Measurements from ENCODE around the gene MYO18B. TPM values are rescaled to one million over a fixed set of nuclear protein-coding genes. Genes with fewer than 3 reads are reported as not detected.

Gene MYO18B
- total RNA-seq, 2 donors from 2014 or later: 0.11 TPM; not detected in 1

DNA sequence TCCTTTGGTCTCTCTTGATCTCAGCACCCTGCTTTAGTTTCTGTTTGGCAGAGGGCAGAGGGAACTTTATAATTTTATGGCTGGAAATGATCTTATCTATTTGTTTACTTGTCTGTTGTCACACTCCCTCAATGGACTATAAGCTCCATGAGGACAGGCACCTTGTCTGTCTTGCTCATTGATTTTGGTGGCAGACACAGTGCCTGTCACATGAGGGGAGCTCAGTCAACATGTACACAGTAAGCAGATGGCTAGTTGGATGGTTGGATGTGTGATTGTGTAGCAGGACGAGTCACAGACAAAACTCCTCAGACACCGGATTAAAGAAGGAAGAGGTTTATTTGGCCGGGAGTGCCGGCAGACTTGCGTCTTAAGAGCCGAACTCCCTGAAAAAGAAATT is 80.4 kb downstream of the MYO18B start:
- Histone ChIP-seq H3K4me3 (no peak overlapping the region), H3K9me3 (no peaks in the 10 kb centered on the region), H3K27me3 (no peaks in the 10 kb centered on the region), H3K36me3 (no peaks in the 10 kb centered on the region), H3K27ac (no peak overlapping the region), H3K9ac (ENCODE audit: low read depth in 2 of 2, low read length in 2 of 2) (no peak overlapping the region), H3K4me1 (no peaks in the 10 kb centered on the region)
- intact Hi-C loops (cut with DNase I): no loop called here
- TF ChIP-seq CTCF (IDR thresholded peaks at IDR 0.05): no peak
- no peak for DNase-seq

- Histone ChIP-seq H3K4me3 (no peak overlapping the region), H3K9me3 (no peaks in the 10 kb centered on the region), H3K27ac (no peak overlapping the region), H3K9ac (ENCODE audit: low read depth in 2 of 2, low read length in 2 of 2) (no peak overlapping the region), H3K4me1 (no peaks in the 10 kb centered on the region), H3K36me3 (no peaks in the 10 kb centered on the region), H3K27me3 (no peaks in the 10 kb centered on the region)
- intact Hi-C loops (cut with DNase I): no loop called here
- DNase-seq: no peak
- no peak for TF ChIP-seq CTCF (IDR thresholded peaks at IDR 0.05)
Observed at GRCh38 chr22:25823276-25823675, 81.3 kb downstream of the MYO18B start.

DNA sequence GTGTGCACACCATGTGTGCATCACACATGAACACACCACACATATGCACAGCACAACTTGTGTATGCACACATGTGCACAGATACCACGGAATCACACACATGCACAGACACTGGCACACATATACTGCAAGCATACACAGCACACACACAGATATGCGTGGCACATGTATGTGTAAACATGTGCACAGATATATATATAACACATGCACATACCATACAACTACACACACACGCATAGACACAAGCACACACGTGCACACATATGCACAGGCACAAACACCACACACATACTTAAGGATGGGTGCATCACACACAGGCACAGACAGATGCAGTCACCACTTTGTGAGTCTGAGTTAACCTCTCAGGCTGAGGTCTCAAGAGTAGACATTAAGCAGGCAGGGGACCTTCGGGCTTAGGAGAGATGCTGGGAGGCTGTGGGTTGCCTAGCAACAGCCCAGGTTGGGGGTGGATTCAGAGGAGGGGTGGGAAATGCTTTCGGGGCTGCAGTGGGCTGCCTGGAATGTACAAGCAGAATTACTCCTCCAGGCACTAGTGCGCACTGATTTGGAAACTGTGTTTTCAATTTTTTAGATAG is 82.9 kb downstream of the MYO18B start:
- DNase-seq: no peak
- Histone ChIP-seq H3K27ac (no peak overlapping the region), H3K9me3 (no peaks in the 10 kb centered on the region), H3K4me1 (no peaks in the 10 kb centered on the region), H3K9ac (ENCODE audit: low read depth in 2 of 2, low read length in 2 of 2) (no peak overlapping the region), H3K36me3 (no peaks in the 10 kb centered on the region), H3K4me3 (no peak overlapping the region), H3K27me3 (no peaks in the 10 kb centered on the region)
- intact Hi-C loops (cut with DNase I): no loop called here
- no peak for TF ChIP-seq CTCF (IDR thresholded peaks at IDR 0.05)

GRCh38 chr22:25827415-25827814 is 85.4 kb downstream of the MYO18B start:
- Histone ChIP-seq H3K27me3 (no peaks in the 10 kb centered on the region), H3K4me3 (no peak overlapping the region), H3K9ac (ENCODE audit: low read depth in 2 of 2, low read length in 2 of 2) (no peak overlapping the region), H3K36me3 (no peaks in the 10 kb centered on the region), H3K4me1 (no peaks in the 10 kb centered on the region), H3K27ac (no peak overlapping the region), H3K9me3 (no peaks in the 10 kb centered on the region)
- intact Hi-C loops (cut with DNase I): no loop called here
- no peak for DNase-seq
- TF ChIP-seq CTCF (IDR thresholded peaks at IDR 0.05): no peak

- H3K27me3 ChIP-seq: no peaks in the 10 kb centered on the region
- no peaks in the 10 kb centered on the region for H3K4me1 ChIP-seq
- H3K9ac ChIP-seq (ENCODE audit: low read depth in 2 of 2, low read length in 2 of 2): no peak overlapping the region
- no peak for TF ChIP-seq CTCF (IDR thresholded peaks at IDR 0.05)
- H3K27ac ChIP-seq: no peak overlapping the region
- intact Hi-C loops (cut with DNase I): no loop called here
- DNase-seq: no peak
- H3K9me3 ChIP-seq: no peaks in the 10 kb centered on the region
- H3K4me3 ChIP-seq: no peak overlapping the region
- H3K36me3 ChIP-seq: no peaks in the 10 kb centered on the region
Observed at GRCh38 chr22:25828422-25828821, 86.4 kb downstream of the MYO18B start.

Data from colonic mucosa (tissue), 4 donors.